HEK293 (cell line): ENCODE measurements around the gene UNK.

Experiments
- CTCF ChIA-PET: fragments of 350-600 bp; formaldehyde crosslinking; extraction: SDS; loops from one replicate; lab custom pipeline; 2021; ENCODE audit warnings: antibody characterized with exemption; lab: Yijun Ruan, JAX
- POLR2A ChIA-PET: fragments of 300-600 bp; formaldehyde crosslinking; extraction: SDS; loops from one replicate; lab custom pipeline; 2020; ENCODE audit warnings: antibody characterized with exemption, inconsistent platforms; lab: Yijun Ruan, JAX
- H3K27ac ChIP-seq: fragments of 200-500 bp; sonication (Bioruptor generic); 2 replicates; pipeline ENCODE4 v1.5.1; 2014; ENCODE audit warnings: low read depth, low read length, control low read depth, inconsistent platforms; ENCODE audit errors: extremely low read depth
- H3K36me3 ChIP-seq, 2 experiments: fragments of 200-500 bp in 1 of 2; sonication (Bioruptor generic) in 1 of 2; 1 replicate in 1 of 2; 2 replicates in 1 of 2; pipeline ENCODE4 v1.5.1; 2014 to 2017; ENCODE audit warnings: inconsistent platforms in 2 of 2, low read length in 2 of 2; ENCODE audit not compliant: control insufficient read depth in 2 of 2, insufficient read depth in 1 of 2
- H3K4me1 ChIP-seq: fragments of 200-500 bp; sonication (Bioruptor generic); 2 replicates; pipeline ENCODE4 v1.5.1; 2014; ENCODE audit warnings: mild to moderate bottlenecking, low read length, inconsistent platforms; ENCODE audit not compliant: control insufficient read depth, insufficient read depth
- H3K4me3 ChIP-seq: 2 replicates; pipeline ENCODE4 v1.5.1; 2011; ENCODE audit warnings: low read depth, mild to moderate bottlenecking, control low read depth, low read length, moderate library complexity
- H3K9me3 ChIP-seq: fragments of 200-500 bp; sonication (Bioruptor generic); 2 replicates; pipeline ENCODE4 v1.5.1; 2014; ENCODE audit warnings: low read depth, low read length, inconsistent platforms; ENCODE audit not compliant: control insufficient read depth, insufficient read depth
- ELK4 ChIP-seq: IDR thresholded peaks from 2 replicates; pipeline ENCODE4 v1.6.1; 2011; ENCODE audit warnings: mild to moderate bottlenecking, low read depth, low read length, borderline replicate concordance
- KLF16 ChIP-seq: fragments of 450-650 bp; formaldehyde crosslinking; IDR thresholded peaks from 2 replicates; pipeline ENCODE4 v1.5.1; 2017; ENCODE audit warnings: missing biosample characterization, missing genetic modification characterization
- KLF7 ChIP-seq: fragments of 450-650 bp; formaldehyde crosslinking; IDR thresholded peaks from 2 replicates; pipeline ENCODE4 v1.5.1; 2016; ENCODE audit warnings: missing biosample characterization, missing genetic modification characterization, borderline replicate concordance
- KLF9 ChIP-seq: fragments of 450-650 bp; formaldehyde crosslinking; IDR thresholded peaks from 2 replicates; pipeline ENCODE4 v1.5.1; 2016; ENCODE audit warnings: missing biosample characterization, missing genetic modification characterization, low read depth
- OSR2 ChIP-seq: fragments of 450-650 bp; formaldehyde crosslinking; IDR thresholded peaks from 2 replicates; pipeline ENCODE4 v1.5.1; 2016; ENCODE audit warnings: missing biosample characterization, missing genetic modification characterization
- SCRT1 ChIP-seq: fragments of 450-650 bp; formaldehyde crosslinking; IDR thresholded peaks from 2 replicates; pipeline ENCODE4 v1.5.1; 2016; ENCODE audit warnings: missing biosample characterization, missing genetic modification characterization, borderline replicate concordance
- SCRT2 ChIP-seq: fragments of 450-650 bp; formaldehyde crosslinking; IDR thresholded peaks from 2 replicates; pipeline ENCODE4 v1.5.1; 2016; ENCODE audit warnings: missing biosample characterization, missing genetic modification characterization
- ZFP69B ChIP-seq: fragments of 450-650 bp; formaldehyde crosslinking; IDR thresholded peaks from 2 replicates; pipeline ENCODE4 v1.5.1; 2016; ENCODE audit warnings: missing biosample characterization, missing genetic modification characterization
- ZNF138 ChIP-seq: fragments of 450-650 bp; formaldehyde crosslinking; IDR thresholded peaks from 2 replicates; pipeline ENCODE4 v1.5.1; 2016; ENCODE audit warnings: missing biosample characterization, missing genetic modification characterization, borderline replicate concordance
- ZNF23 ChIP-seq: fragments of 450-650 bp; formaldehyde crosslinking; IDR thresholded peaks from 2 replicates; pipeline ENCODE4 v1.5.1; 2016; ENCODE audit warnings: missing biosample characterization, missing genetic modification characterization, borderline replicate concordance
- ZNF350 ChIP-seq: fragments of 450-650 bp; formaldehyde crosslinking; IDR thresholded peaks from 2 replicates; pipeline ENCODE4 v1.5.0; 2017; ENCODE audit warnings: missing biosample characterization, mild to moderate bottlenecking, missing genetic modification characterization
- ZNF423 ChIP-seq: fragments of 450-650 bp; formaldehyde crosslinking; IDR thresholded peaks from 2 replicates; pipeline ENCODE4 v1.5.1; 2016; ENCODE audit warnings: missing biosample characterization, missing genetic modification characterization
- ZNF558 ChIP-seq: fragments of 450-650 bp; formaldehyde crosslinking; IDR thresholded peaks from 2 replicates; pipeline ENCODE4 v1.5.1; 2016; ENCODE audit warnings: missing biosample characterization, missing genetic modification characterization
- ZNF600 ChIP-seq: fragments of 450-650 bp; formaldehyde crosslinking; IDR thresholded peaks from 2 replicates; pipeline ENCODE4 v1.5.1; 2016; ENCODE audit warnings: missing biosample characterization, missing genetic modification characterization
- ZNF621 ChIP-seq: fragments of 450-650 bp; formaldehyde crosslinking; IDR thresholded peaks from 2 replicates; pipeline ENCODE4 v1.5.1; 2017; ENCODE audit warnings: missing biosample characterization, missing genetic modification characterization
- ZSCAN30 ChIP-seq: fragments of 450-650 bp; IDR thresholded peaks from 2 replicates; pipeline ENCODE4 v1.5.1; 2018; ENCODE audit warnings: missing biosample characterization, mild to moderate bottlenecking, missing genetic modification characterization, moderate library complexity
- TF ChIP-seq, protein P1 (sequence below): fragments of 450-650 bp; formaldehyde crosslinking; IDR thresholded peaks from 2 replicates; pipeline ENCODE4 v1.5.1; 2016; ENCODE audit warnings: missing biosample characterization, missing genetic modification characterization, low read depth
- TF ChIP-seq, protein P2 (sequence below): fragments of 450-650 bp; formaldehyde crosslinking; IDR thresholded peaks from 2 replicates; pipeline ENCODE4 v1.5.1; 2016; ENCODE audit warnings: missing biosample characterization, missing genetic modification characterization, low read depth

The UNK gene

DNA sequence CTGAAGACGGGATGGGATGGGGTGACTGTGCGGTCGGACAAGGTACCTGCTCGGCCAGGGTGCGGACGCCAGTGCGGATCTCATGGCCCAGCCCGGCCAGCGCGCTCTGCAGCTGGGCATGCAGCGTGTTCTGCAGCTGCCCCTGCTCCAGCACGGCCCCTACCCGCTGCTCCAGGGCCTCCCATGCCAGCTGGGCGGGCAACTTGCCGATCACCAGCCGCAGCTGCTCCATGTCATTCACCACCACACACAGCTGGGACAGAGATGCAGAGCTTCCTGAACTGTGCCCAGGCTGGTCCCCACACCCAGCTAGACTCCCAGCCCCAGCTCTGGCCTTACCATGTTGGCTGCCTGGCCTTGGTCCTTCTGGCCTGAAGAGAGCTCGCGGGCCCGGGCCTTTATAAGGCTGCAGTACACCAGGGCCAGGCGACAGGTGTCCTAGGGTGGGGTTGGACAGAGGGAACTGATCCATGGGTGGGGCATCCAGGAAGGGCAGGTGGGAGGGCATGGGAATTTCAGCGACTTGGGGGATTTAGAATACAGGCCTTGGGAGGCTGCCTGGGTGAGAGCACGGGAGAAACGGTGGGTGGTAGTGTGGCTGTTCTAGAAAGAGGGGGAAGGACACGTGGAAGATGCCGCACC lies 49.8 kb downstream of the UNK start:
- no peaks in the 10 kb centered on the region for H3K36me3 ChIP-seq
- TF ChIP-seq SCRT2 (peak; percentile 84), ZNF423 (tag by site-specific recombination) (no peak), ZNF600 (tag by site-specific recombination) (0 out of 2 replicates have a peak, but pooled peaks have one; percentile 52), ELK4 (no peak), SCRT1 (tag by site-specific recombination) (peak; percentile 68; the same call in 1 of the 2 replicates)
- no peaks in the 10 kb centered on the region for H3K9me3 ChIP-seq
- H3K4me1 ChIP-seq = no peaks in the 10 kb centered on the region
- ChIA-PET POLR2A (interaction anchor here (1.3 kb wide), 1 partner anchor 54 kb away, joined by 4 read pairs; no protein-coding TSS in a partner anchor), CTCF (interaction anchor here (1.1 kb wide), 1 partner anchor 14 kb away, joined by 3 read pairs; no protein-coding TSS in a partner anchor)
- no peak overlapping the region for H3K4me3 ChIP-seq
- H3K27ac ChIP-seq = no peak overlapping the region

DNA sequence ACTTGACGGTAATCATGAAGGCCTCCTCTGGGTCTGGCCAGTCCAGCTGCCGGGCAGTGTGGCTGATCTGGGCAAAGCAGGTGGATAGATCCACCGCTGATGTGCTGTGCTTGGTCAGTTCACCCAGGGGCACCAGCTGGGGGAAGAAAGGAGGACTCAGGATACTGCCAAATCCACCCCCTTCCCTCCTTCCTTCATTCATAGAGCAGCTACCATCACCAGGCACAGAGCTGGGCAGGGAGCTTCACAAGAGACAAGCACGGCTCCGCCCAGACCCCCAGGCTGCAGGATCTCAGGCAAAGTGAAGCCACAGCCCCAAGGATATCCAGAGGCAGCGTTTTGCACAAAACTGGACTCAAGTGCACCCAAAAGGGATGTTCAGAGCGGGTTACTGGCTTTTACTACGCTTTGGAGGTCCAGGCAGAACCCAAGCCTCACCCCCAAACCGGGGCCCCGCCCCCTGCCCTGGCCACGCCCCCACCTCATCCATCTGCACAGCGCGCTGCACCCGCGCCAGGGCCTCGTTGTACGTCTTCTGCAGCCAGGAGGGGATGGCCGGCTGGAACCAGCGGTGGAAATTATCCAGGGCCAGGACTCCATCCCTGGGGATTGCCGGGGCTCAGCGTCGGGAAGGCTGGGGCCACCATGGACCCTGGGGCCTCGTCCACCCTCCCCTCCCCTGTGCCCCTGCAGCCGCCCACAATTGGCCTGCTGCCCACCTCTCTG lies 50.5 kb downstream of the UNK start:
- ChIA-PET CTCF (no interaction called here), POLR2A (interaction anchor here (1.0 to 1.3 kb wide), 2 partner anchors 55 kb away, joined by 4 read pairs; no protein-coding TSS in a partner anchor)
- TF ChIP-seq KLF9 (tag by site-specific recombination) (peak; percentile 41; the same call in 1 of the 2 replicates), ZNF558 (tag by site-specific recombination) (no peak)
- H3K4me3 ChIP-seq = no peak overlapping the region
- H3K9me3 ChIP-seq = no peaks in the 10 kb centered on the region
- no peaks in the 10 kb centered on the region for H3K36me3 ChIP-seq
- H3K4me1 ChIP-seq = no peaks in the 10 kb centered on the region
- no peak overlapping the region for H3K27ac ChIP-seq

DNA sequence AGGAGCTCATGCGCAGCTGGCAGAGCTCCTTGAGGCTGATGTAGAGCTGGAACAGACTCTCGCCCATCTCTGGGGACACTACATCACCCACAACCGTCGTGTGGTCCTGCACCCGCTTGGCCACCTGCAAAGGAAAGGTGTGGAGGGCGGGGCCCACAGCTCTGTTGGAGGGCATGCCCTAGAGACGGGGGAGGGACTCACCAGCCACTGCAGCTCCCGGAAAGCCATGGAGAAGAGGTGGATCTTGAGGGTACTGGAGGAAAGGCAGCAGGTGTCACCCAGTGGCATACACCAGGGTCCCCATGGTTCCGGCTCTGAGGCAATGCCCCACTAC lies 51.0 kb downstream of the UNK start:
- Histone ChIP-seq H3K4me3 (no peak overlapping the region), H3K36me3 (no peaks in the 10 kb centered on the region), H3K27ac (no peak overlapping the region), H3K9me3 (no peaks in the 10 kb centered on the region), H3K4me1 (no peaks in the 10 kb centered on the region)
- POLR2A ChIA-PET = interaction anchor here (1.0 kb wide), 1 partner anchor 56 kb away, joined by 4 read pairs; no protein-coding TSS in a partner anchor
- CTCF ChIA-PET = no interaction called here
- no peak for TF ChIP-seq ZSCAN30 (tag by site-specific recombination)
- TF ChIP-seq ZFP69B = 0 out of 2 replicates have a peak, but pooled peaks have one; percentile 38

DNA sequence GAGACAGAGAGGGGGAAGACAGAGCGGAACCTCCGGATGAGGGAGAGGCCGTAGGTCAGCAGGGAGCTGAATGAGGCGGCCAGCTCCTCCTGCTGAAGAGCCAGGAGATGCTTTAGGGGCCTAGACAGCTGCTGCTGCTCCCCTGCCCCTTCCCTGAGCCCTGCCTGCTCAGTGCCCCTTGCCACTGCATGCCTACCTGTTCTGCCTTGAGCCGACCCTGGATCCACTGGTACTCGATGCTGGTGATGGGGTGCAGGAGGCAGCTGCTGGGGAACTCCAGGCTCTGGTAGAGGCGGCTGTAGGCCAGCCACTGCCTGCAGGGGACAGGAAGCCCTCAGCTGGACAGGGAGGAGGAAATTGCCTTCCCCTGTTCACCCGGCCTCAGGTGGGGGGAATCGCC lies 52.0 kb downstream of the UNK start:
- CTCF ChIA-PET = interaction anchor here (0.6 to 2.0 kb wide), 4 partner anchors 9 to 173 kb away, joined by 5 to 13 read pairs (median 6); no protein-coding TSS in a partner anchor
- TF ChIP-seq KLF7 (tag by site-specific recombination) (no peak), ZNF350 (tag by site-specific recombination) (no peak), OSR2 (tag by site-specific recombination) (no peak), KLF16 (tag by site-specific recombination) (no peak), ZNF138 (tag by site-specific recombination) (no peak), ZNF23 (tag by site-specific recombination) (no peak), ZNF621 (no peak)
- TF ChIP-seq, protein P1, sequence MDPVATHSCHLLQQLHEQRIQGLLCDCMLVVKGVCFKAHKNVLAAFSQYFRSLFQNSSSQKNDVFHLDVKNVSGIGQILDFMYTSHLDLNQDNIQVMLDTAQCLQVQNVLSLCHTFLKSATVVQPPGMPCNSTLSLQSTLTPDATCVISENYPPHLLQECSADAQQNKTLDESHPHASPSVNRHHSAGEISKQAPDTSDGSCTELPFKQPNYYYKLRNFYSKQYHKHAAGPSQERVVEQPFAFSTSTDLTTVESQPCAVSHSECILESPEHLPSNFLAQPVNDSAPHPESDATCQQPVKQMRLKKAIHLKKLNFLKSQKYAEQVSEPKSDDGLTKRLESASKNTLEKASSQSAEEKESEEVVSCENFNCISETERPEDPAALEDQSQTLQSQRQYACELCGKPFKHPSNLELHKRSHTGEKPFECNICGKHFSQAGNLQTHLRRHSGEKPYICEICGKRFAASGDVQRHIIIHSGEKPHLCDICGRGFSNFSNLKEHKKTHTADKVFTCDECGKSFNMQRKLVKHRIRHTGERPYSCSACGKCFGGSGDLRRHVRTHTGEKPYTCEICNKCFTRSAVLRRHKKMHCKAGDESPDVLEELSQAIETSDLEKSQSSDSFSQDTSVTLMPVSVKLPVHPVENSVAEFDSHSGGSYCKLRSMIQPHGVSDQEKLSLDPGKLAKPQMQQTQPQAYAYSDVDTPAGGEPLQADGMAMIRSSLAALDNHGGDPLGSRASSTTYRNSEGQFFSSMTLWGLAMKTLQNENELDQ (tag by site-specific recombination) = no peak
- TF ChIP-seq, protein P2, sequence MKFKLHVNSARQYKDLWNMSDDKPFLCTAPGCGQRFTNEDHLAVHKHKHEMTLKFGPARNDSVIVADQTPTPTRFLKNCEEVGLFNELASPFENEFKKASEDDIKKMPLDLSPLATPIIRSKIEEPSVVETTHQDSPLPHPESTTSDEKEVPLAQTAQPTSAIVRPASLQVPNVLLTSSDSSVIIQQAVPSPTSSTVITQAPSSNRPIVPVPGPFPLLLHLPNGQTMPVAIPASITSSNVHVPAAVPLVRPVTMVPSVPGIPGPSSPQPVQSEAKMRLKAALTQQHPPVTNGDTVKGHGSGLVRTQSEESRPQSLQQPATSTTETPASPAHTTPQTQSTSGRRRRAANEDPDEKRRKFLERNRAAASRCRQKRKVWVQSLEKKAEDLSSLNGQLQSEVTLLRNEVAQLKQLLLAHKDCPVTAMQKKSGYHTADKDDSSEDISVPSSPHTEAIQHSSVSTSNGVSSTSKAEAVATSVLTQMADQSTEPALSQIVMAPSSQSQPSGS (tag by site-specific recombination) = no peak
- TF ChIP-seq, all 188 proteins: peak for 0
- H3K27ac ChIP-seq = no peak overlapping the region
- no peaks in the 10 kb centered on the region for H3K36me3 ChIP-seq
- no peaks in the 10 kb centered on the region for H3K4me1 ChIP-seq
- POLR2A ChIA-PET = interaction anchor here (1.9 kb wide), 1 partner anchor 19 kb away, joined by 5 read pairs; the partner anchor contains the start of gene WBP2
- no peak overlapping the region for H3K4me3 ChIP-seq
- H3K9me3 ChIP-seq = no peaks in the 10 kb centered on the region
